Right lobe of liver (tissue), 4 donors: ENCODE results near the gene SIL1.
"Not testable (repeated sequence)": the region's sequence is repeated elsewhere in the genome, so short reads cannot be mapped to it uniquely, and the experiment has no call there.

Source experiments
- CTCF ChIP-seq, 4 donors: fragments of 200-600 bp in 3 of 4; fragments of 450-650 bp in 1 of 4; IDR thresholded peaks; one replicate each; pipeline versions ENCODE4 v1.5.1 to v1.8.0; 2016 to 2022; ENCODE audit warnings: antibody characterized with exemption in 4 of 4, mild to moderate bottlenecking in 2 of 4
- POLR2A ChIP-seq: fragments of 450-650 bp; IDR thresholded peaks from one replicate; pipeline ENCODE4 v1.6.1; 2017; ENCODE audit warnings: antibody characterized with exemption, mild to moderate bottlenecking
- donor health status: DM: no; HTN: no; CAD: no.
- donor health status: DM: no; HTN: no; CAD: no.
- donor health status: DM: no; HTN: yes; CAD: no.

GRCh38 chr5:139179778-139180513 is 18.2 kb downstream of the SIL1 start:
- TF ChIP-seq CTCF (IDR thresholded peaks at IDR 0.05); POLR2A: not testable (repeated sequence)
